Measurements from ENCODE around the gene PARD6G.
"Not testable (repeated sequence)": the region's sequence is repeated elsewhere in the genome, so short reads cannot be mapped to it uniquely, and the experiment has no call there.

Gene PARD6G

GRCh38 chr18:80244167-80244566 lies 3.1 kb downstream of the PARD6G start:
- Histone ChIP-seq H3K27ac (no peak overlapping the region), H3K9me3 (ENCODE audit: low read depth, low read length) (no peaks in the 10 kb centered on the region), H3K4me3 (no peak overlapping the region), H3K9ac (ENCODE audit: insufficient read length) (no peak overlapping the region), H3K36me3 (ENCODE audit: insufficient read depth, low read length) (no peaks in the 10 kb centered on the region)
- no peak for TF ChIP-seq POLR2AphosphoS5 (IDR thresholded peaks at IDR 0.05; ENCODE audit: borderline replicate concordance, low read depth, low read length)
- no peak for TF ChIP-seq EZH2 (IDR thresholded peaks at IDR 0.05)
- TF ChIP-seq FOXP2 (optimal IDR thresholded peaks at IDR 0.05; ENCODE audit: control extremely low read depth, extremely low read length, insufficient read depth) = no peak
- DNase-seq (ENCODE audit: low read depth, low spot score) = no peak

- H3K9me3 ChIP-seq (ENCODE audit: low read depth, low read length) = no peaks in the 10 kb centered on the region
- TF ChIP-seq FOXP2 (optimal IDR thresholded peaks at IDR 0.05; ENCODE audit: control extremely low read depth, extremely low read length, insufficient read depth) (no peak), EZH2 (IDR thresholded peaks at IDR 0.05) (no peak), POLR2AphosphoS5 (IDR thresholded peaks at IDR 0.05; ENCODE audit: borderline replicate concordance, low read depth, low read length) (no peak)
- H3K9ac ChIP-seq (ENCODE audit: insufficient read length) = no peak overlapping the region
- no peaks in the 10 kb centered on the region for H3K36me3 ChIP-seq (ENCODE audit: insufficient read depth, low read length)
- no peak overlapping the region for H3K4me3 ChIP-seq
- H3K27ac ChIP-seq = no peak overlapping the region
- no peak for DNase-seq (ENCODE audit: low read depth, low spot score)
Observed at GRCh38 chr18:80243204-80243603, 4.1 kb downstream of the PARD6G start.

DNA sequence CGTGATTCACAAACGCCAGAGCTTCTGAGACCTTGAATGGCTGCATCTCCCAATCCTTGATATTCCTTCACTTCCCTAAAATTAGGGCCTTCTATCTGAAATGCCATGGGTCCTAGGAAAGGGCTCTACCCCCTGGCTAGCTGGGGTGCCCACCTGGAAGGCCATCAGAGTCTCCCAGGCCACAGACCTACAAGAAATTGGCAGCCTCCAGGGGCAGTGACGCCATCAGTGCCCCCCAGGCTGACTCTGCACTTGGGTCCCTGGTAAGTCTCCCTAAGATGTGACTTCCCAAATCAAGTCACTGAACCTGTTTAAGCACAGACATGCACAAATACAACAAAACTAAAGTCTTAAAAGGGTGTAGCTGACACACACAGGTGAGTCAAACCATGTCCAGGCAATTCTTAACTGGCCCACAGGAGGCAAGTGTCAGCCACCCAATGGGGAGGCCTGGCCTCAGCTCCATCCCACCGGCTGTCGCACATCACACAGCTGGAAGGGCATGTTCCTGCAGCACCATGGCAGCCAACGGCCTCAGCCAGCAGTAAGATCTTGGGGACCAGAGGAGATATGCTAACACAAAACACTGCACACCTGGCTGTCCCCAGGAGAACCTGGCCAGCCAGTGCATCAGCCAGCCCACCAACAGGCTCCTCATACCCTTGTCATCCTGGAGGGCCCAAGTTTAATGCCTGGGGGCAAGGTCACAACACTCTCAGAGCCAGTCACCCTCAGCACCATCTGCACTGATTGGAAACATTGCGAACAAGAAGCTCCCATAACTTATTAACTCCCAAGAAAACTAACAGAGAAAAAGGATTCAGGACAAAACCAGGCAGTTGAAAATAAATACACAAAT lies 5.2 kb downstream of the PARD6G start:
- TF ChIP-seq EZH2 (IDR thresholded peaks at IDR 0.05) (no peak), POLR2AphosphoS5 (IDR thresholded peaks at IDR 0.05; ENCODE audit: borderline replicate concordance, low read depth, low read length) (no peak), FOXP2 (optimal IDR thresholded peaks at IDR 0.05; ENCODE audit: control extremely low read depth, extremely low read length, insufficient read depth) (no peak)
- Histone ChIP-seq H3K27ac (no peak overlapping the region), H3K4me3 (no peak overlapping the region), H3K36me3 (ENCODE audit: insufficient read depth, low read length) (no peaks in the 10 kb centered on the region), H3K9me3 (ENCODE audit: low read depth, low read length) (no peaks in the 10 kb centered on the region), H3K9ac (ENCODE audit: insufficient read length) (no peak overlapping the region)
- DNase-seq (ENCODE audit: low read depth, low spot score) = no peak

- no peak for TF ChIP-seq FOXP2 (optimal IDR thresholded peaks at IDR 0.05; ENCODE audit: control extremely low read depth, extremely low read length, insufficient read depth)
- no peak for TF ChIP-seq POLR2AphosphoS5 (IDR thresholded peaks at IDR 0.05; ENCODE audit: borderline replicate concordance, low read depth, low read length)
- TF ChIP-seq EZH2 (IDR thresholded peaks at IDR 0.05) = no peak
- Histone ChIP-seq H3K9me3 (ENCODE audit: low read depth, low read length) (no peaks in the 10 kb centered on the region), H3K36me3 (ENCODE audit: insufficient read depth, low read length) (no peaks in the 10 kb centered on the region), H3K9ac (ENCODE audit: insufficient read length) (no peak overlapping the region), H3K4me3 (no peak overlapping the region), H3K27ac (no peak overlapping the region)
- no peak for DNase-seq (ENCODE audit: low read depth, low spot score)
Observed at GRCh38 chr18:80239830-80240229, 7.5 kb downstream of the PARD6G start.

- Histone ChIP-seq H3K27ac (no peak overlapping the region), H3K4me3 (no peak overlapping the region), H3K9ac (ENCODE audit: insufficient read length) (no peak overlapping the region), H3K9me3 (ENCODE audit: low read depth, low read length) (no peaks in the 10 kb centered on the region), H3K36me3 (ENCODE audit: insufficient read depth, low read length) (no peaks in the 10 kb centered on the region)
- no peak for TF ChIP-seq POLR2AphosphoS5 (IDR thresholded peaks at IDR 0.05; ENCODE audit: borderline replicate concordance, low read depth, low read length)
- no peak for DNase-seq (ENCODE audit: low read depth, low spot score)
Observed at GRCh38 chr18:80238651-80239260, 8.6 kb downstream of the PARD6G start.

DNA sequence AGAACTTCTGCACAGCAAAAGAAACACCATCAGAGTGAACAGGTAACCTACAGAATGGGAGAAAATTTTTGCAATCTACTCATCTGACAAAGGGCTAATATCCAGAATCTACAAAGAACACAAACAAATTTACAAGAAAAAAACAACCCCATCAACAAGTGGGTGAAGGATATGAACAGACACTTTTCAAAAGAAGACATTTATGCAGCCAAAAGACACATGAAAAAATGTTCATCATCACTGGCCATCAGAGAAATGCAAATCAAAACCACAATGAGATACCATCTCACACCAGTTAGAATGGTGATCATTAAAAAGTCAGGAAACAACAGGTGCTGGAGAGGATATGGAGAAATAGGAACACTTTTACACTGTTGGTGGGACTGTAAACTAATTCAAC lies 9.8 kb downstream of the PARD6G start:
- H3K27ac ChIP-seq; DNase-seq (ENCODE audit: low read depth, low spot score); H3K36me3 ChIP-seq (ENCODE audit: insufficient read depth, low read length); H3K9me3 ChIP-seq (ENCODE audit: low read depth, low read length); H3K4me3 ChIP-seq; H3K9ac ChIP-seq (ENCODE audit: insufficient read length): not testable (repeated sequence)

- TF ChIP-seq POLR2AphosphoS5 (IDR thresholded peaks at IDR 0.05; ENCODE audit: borderline replicate concordance, low read depth, low read length) = no peak
- no peak for TF ChIP-seq FOXP2 (optimal IDR thresholded peaks at IDR 0.05; ENCODE audit: control extremely low read depth, extremely low read length, insufficient read depth)
- TF ChIP-seq EZH2 (IDR thresholded peaks at IDR 0.05) = no peak
- H3K27ac ChIP-seq = no peak overlapping the region
- H3K4me3 ChIP-seq = no peak overlapping the region
- no peak for DNase-seq (ENCODE audit: low read depth, low spot score)
- no peaks in the 10 kb centered on the region for H3K36me3 ChIP-seq (ENCODE audit: insufficient read depth, low read length)
- H3K9ac ChIP-seq (ENCODE audit: insufficient read length) = no peak overlapping the region
- H3K9me3 ChIP-seq (ENCODE audit: low read depth, low read length) = no peaks in the 10 kb centered on the region
Observed at GRCh38 chr18:80234398-80234797, 12.9 kb downstream of the PARD6G start.

GRCh38 chr18:80233899-80234298 lies 13.4 kb downstream of the PARD6G start:
- H3K27ac ChIP-seq = no peak overlapping the region
- H3K9me3 ChIP-seq (ENCODE audit: low read depth, low read length) = no peaks in the 10 kb centered on the region
- no peaks in the 10 kb centered on the region for H3K36me3 ChIP-seq (ENCODE audit: insufficient read depth, low read length)
- no peak overlapping the region for H3K9ac ChIP-seq (ENCODE audit: insufficient read length)
- no peak for TF ChIP-seq EZH2 (IDR thresholded peaks at IDR 0.05)
- DNase-seq (ENCODE audit: low read depth, low spot score) = no peak
- H3K4me3 ChIP-seq = no peak overlapping the region
